ENCODE data around the gene TUBGCP6.

DNA sequence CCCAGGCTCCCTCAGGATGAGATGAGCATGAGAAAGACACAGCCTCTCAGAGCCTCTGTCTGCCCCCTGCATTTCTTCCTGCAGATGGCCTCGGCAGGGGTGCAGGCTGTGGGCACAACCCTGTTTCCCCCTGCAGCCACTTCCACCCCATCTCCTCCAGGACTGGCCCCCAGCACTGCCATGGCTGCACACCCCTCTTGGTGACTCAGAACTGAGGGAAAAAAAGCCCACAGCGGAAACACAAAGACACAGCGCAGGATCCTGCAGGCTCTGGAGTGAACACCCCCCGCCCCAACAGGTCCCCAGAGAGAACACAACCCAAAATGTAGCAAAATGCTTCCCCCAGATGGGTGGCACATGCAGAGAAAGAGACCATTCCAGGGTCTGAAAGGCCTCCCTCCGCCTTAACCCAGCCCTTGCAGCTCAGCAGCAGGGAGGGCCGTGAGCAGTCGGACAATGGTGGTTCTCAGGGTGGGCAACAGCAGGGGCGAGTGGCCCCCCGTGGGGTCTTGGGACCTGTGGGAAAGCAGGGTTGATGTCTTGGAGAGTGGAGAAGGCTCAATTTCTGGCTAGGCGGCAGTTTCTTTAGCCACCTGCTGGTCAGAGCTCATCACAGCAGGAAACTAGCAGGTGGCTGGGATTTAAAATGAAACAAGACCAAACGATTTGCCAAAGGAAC is 8.0 kb downstream of the TUBGCP6 start:
- TF ChIP-seq CTCF (IDR thresholded peaks at IDR 0.05) (peak in 1 of 4 experiments; percentile 27), POLR2AphosphoS5 (IDR thresholded peaks at IDR 0.05) (no peak)

Measured in prostate gland (tissue), 2 donors.